GM19238 (cell line): ENCODE data around the gene EHHADH.
"Not testable (repeated sequence)": the region's sequence is repeated elsewhere in the genome, so short reads cannot be mapped to it uniquely, and the experiment has no call there.

Experiments used
- DNase-seq: peaks from one replicate; pipeline ENCODE4 v3.0.0; 2011; ENCODE audit warnings: low spot score; ENCODE audit not compliant: insufficient read length

Gene EHHADH

DNA sequence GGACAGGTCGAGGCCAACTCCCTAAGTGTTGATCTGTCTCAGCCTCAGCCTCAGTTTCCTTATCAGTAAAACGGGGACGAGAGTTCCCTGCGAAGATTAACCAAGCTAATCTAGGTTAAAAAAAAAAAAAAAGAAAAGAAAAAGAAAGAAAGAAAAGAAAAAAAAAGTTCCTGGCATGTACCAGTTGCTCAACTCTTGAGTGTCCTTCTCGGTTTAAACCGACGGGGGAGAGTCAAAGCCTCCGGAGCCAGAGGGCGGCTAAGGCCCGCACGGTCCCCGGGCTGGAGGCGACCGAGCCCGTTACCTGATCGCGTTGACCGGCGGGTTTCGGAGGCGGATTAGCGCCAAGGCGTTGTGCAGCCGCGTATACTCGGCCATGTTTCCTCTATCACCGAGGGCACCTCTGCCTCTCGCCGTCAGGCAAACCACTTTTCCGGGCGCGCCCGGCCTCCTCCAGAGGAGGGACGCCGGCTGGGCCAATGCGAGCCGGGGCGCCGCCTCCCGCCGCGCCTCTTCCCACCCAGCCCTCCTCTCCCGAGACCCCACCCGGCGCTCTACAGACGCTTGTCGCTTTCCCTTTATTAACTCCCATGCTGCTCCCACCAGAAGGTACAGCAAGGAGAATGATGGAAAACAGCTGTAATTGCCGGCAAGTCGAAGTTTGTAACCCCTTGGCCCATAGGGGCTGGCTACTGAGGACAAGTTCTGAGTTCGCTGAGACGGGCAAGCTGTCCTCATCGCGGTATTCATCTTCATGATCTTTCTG, at the start of gene EHHADH:
TSS of gene EHHADH (minus strand) at position 405 of the 766 bp plus-strand sequence. CDS start at position 378, 27 bp downstream.
- DNase-seq = peak; percentile 32

GRCh38 chr3:185299918-185300426, 46.1 kb upstream of the EHHADH start:
- DNase-seq = not testable (repeated sequence)

DNA sequence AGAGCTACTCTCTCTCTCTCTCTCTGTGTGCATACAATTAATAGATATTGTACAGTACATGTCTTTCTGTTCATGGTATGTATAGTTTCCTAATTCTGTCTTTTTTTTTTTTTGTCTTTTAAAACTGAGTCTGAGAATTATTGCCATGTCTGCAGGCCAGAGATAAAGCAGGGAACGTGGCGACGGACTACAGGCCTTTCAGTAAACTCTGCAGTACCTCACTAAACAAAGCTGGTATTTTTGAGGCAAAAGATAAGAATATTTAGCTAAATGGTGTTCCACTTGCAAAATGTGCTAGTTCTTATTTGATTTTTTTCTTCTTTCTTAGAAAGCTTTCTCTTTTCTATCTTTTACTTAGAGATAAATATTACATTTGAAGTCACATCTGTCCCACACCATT, 44.0 kb upstream of the EHHADH start:
- no peak for DNase-seq

DNA sequence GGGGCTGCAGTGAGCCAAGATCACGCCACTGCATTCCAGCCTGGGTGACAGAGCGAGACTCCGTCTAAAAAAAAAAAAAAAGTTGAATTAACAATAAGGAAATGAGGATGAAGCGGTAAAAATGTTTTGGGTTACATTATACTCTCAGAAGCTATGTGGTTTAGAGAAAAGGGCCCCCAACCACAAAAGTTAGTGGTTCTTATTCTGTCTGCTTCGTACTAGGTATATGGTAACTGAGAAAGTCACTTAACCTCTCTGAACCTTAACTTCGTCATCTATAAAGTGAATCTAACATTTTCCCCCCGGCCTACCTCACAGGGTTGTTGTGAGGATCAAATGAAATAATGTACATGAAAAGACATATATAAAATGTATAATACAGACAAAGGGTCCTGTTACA, 38.4 kb upstream of the EHHADH start:
- DNase-seq = no peak

- DNase-seq = no peak
Measured at GRCh38 chr3:185290266-185290665, 36.4 kb upstream of the EHHADH start.

GRCh38 chr3:185283374-185283935, 29.6 kb upstream of the EHHADH start:
- DNase-seq = no peak

GRCh38 chr3:185282696-185283373, 29.0 kb upstream of the EHHADH start:
- peak; percentile 90 for DNase-seq

DNA sequence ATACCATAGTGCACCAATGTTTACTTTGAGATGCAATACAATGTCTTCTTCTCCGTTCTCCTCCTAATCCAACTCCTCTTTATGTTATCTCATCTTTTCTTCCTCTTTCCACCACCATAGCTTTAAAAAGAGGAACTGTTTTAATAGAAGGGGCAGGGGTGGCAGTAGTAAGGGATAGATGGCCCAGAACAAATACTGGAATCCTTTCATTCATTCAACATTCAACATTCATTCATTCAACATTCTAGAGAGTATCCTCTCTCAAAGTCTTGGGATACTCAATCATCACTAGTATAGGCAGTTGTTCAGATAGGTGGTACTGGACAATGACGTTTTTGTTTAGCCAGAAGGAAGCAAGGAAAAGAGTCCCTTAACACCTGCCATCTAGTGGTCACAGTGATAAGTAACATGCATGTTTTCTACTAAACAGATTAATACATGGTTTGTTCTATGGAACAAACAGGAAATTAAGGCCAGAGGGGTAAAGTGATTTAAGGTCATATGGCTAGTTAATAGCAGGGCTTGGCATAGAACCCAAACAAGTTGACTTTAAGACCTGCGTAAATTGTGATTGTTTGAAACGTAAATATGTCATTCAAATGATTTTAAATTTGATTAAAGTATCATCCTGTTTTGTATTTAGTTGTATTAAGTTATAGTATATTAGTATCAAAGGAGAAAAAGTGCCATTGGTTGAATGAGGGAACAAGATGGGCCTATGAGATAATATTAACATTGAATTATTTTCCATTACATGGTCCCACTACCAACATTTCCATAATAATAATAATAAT, 26.9 kb upstream of the EHHADH start:
- DNase-seq = no peak

DNA sequence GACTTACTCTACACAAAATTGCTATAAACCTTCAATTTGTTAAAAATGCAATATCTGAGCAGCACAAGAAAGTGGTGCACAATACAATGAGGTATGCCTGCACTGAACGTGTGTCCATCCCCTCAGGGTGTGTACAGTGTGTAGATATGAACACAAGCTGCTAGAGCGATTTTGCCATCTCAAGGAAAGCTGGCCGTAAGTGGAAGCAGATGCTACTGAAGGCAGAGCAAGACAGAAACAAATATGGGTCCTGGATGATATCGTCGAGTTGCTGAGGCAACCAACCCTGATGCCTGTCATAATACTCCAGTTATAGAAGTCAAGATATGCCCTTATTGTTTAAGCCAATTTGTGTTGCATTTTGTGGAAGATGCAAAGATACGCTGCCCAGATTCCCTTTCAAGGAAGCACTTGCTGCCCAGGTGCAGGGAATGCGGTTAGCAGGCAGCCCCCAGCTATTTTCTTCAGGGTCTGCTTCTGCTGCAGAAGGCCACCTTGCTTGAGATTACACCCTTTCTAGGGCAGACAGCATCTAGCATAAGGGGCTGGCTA, 25.8 kb upstream of the EHHADH start:
- DNase-seq = no peak

DNA sequence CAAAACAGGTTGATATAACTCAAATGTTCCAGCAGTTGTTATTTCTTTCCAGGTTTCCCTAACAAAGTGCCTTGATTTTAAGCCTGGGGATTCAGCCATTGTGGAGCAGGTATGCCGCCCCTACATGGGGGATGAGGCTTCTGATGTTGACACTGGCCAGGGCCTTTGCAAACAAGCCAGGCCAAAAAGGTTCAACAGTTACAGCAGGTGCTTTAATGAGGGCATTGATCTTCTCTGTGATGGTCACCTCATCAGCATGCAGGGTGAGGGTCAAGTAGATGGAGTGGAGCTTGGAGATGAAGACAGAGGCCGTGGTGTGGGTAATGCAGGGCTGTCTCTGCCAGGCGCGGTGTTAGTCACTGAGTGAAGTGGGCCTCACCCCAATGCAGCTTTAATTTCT, 22.6 kb upstream of the EHHADH start:
- DNase-seq = no peak

DNA sequence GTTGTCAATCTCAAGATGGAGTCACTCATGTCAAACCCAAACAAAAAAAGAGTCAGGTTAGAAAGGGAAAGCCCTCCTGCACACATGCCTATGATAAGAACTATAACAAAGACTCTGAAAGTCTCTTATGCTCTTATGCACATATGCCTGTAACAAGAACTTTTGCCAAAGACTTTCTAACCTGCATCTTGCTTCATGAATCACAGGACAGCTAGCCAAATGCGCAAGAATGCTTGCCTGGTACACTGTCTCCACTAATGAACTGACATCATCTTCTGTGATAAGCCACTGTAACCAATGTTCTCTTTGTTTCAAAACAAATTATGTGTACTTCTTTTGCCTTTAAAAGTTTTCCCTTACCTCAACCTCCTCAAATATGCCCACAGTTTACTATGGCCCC, 18.2 kb upstream of the EHHADH start:
- no peak for DNase-seq

DNA sequence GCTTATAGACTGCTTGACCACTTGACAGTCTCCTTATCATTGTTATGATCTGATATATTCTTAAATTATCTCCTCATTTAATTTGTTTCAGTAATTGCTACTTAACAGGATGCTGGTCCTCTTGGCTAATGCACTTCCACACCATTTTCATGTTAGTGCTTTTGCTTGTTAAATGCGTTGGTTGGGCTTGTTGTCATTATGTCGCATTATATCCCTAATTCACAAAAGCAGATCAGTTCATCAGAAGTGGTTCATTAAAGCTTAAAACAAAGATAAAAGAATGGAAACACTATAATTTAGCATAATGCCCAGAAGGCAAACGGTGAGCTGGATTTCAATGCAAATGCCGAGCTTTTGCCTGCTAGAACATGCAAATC, 17.1 kb upstream of the EHHADH start:
- DNase-seq = no peak

GRCh38 chr3:185270262-185270955, 16.6 kb upstream of the EHHADH start:
- DNase-seq = no peak

GRCh38 chr3:185268194-185268962, 14.5 kb upstream of the EHHADH start:
- no peak for DNase-seq

- DNase-seq = no peak
Measured at GRCh38 chr3:185267193-185267592, 13.3 kb upstream of the EHHADH start.

- no peak for DNase-seq
Measured at GRCh38 chr3:185264849-185265553, 11.2 kb upstream of the EHHADH start.

DNA sequence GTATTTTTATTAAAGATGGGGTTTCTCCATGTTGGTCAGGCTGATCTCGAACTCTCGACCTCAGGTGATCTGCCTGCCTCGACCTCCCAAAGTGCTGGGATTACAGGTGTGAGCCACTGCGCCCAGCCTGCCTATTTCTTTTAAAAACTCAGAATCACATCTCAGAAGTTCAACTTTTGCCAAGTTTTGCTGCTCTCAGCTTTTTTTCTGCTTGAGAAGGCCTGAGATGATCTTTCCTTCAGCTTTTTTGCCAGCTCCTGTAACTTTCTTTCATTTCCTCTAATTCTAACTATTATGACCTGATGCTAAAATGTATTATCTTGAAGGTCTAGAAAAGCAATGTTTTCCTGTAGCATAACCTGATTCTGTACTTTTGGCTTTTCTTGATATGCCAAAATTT, 9.6 kb upstream of the EHHADH start:
- no peak for DNase-seq

- no peak for DNase-seq
Measured at GRCh38 chr3:185257334-185257733, 3.5 kb upstream of the EHHADH start.

DNA sequence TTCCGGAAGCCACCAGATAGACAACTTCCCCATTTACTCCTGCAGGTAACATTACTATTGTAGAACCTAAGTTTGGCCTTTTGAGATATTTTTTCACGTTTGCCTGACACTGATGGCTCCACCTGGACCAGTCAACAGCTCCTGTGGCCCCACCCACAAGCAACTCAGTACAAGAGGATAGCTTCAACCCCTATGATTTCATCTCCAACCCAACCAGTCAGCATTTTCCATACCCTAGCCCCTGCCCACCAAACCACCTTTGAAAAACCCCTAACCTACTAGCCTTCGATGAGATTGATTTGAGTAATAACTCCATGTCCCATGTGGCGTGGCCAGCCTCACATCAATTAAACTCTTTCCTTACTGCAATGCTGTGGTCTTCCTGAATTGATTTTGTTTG, 950 bp upstream of the EHHADH start:
- no peak for DNase-seq
